ENCODE measurements around the gene DBNL.

DNA sequence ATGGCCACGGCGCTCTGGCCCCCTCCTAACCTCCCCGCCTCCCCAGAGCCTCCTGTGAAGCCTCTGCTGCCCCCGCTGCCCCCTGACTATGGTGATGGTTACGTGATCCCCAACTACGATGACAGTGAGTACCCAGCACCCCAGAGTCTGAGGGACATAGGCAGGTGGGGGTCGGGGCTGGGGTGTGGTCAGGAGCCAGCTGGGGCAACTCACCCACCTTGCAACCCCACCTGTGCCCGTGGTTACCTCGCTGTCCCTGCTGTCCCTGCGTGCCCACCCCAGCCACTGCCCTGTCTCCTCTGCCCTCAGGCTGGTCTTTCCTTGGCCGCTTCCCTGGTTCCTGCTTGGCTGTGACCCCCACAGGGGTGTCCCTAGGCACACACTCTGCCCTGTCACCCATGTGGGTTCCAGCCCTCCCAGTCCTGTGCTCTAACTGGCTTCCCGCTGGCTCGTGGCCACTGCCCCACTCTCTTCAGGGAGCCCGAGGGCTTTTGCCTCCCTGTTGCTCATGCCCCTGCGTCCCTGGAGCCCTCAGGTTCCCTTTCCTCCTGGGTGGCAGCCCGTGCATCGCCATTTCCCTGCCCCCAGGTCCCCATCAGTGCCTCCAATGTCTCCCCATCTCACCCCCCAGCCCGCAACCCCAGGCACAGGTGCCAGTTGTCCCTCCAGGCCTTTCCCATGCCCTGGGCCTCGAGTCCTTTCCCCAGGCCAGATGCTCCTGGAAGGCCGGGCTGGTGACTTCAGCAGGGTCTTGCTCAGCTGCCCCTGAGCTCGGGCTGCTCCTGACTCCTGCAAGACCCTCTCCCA, 63.7 kb downstream of the DBNL start:
- TF ChIP-seq, protein P1, sequence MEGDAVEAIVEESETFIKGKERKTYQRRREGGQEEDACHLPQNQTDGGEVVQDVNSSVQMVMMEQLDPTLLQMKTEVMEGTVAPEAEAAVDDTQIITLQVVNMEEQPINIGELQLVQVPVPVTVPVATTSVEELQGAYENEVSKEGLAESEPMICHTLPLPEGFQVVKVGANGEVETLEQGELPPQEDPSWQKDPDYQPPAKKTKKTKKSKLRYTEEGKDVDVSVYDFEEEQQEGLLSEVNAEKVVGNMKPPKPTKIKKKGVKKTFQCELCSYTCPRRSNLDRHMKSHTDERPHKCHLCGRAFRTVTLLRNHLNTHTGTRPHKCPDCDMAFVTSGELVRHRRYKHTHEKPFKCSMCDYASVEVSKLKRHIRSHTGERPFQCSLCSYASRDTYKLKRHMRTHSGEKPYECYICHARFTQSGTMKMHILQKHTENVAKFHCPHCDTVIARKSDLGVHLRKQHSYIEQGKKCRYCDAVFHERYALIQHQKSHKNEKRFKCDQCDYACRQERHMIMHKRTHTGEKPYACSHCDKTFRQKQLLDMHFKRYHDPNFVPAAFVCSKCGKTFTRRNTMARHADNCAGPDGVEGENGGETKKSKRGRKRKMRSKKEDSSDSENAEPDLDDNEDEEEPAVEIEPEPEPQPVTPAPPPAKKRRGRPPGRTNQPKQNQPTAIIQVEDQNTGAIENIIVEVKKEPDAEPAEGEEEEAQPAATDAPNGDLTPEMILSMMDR (IDR thresholded peaks at IDR 0.05): no peak
- TF ChIP-seq POLR2A (IDR thresholded peaks at IDR 0.05) (no peak), EP300 (IDR thresholded peaks at IDR 0.05) (no peak)

Measured in tibial nerve (tissue), 4 donors.